A673 (cell line): Measurements from ENCODE around the gene OR2F2.

Experiments used
- EZH2 ChIP-seq: fragments of 200-600 bp; sonication (generic); IDR thresholded peaks from 2 replicates; pipeline ENCODE4 v1.6.1; 2017; ENCODE audit warnings: borderline replicate concordance, low read depth, mild to moderate bottlenecking, mixed read lengths, antibody characterized with exemption, low read length; ENCODE audit not compliant: poor library complexity, severe bottlenecking
- TF ChIP-seq, protein P1 (sequence below): fragments of 300-800, 200-600 bp; sonication (generic); conservative IDR thresholded peaks from 2 replicates; pipeline ENCODE4 v1.5.1; 2017; ENCODE audit warnings: low read depth, mild to moderate bottlenecking, antibody characterized with exemption, low read length, moderate library complexity, mixed read lengths

DNA sequence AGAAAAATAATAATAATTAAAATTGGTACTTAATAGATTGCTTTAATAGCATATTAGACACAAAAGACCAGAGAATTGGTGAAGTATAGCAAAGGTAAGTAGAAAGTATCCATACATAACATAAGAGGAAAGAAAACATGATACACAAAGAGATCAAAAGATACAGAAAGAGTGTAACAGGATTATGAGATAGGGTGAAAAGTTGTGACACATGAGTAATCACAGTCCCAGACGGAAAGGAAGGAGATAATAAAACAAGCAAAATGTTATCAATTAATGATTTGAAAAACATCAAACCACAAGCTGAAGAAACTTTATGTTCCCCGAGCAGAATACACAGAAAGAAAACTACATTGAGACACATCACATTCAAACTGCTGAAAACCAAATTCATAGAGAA lies 43.6 kb upstream of the OR2F2 start:
- TF ChIP-seq, protein P1, sequence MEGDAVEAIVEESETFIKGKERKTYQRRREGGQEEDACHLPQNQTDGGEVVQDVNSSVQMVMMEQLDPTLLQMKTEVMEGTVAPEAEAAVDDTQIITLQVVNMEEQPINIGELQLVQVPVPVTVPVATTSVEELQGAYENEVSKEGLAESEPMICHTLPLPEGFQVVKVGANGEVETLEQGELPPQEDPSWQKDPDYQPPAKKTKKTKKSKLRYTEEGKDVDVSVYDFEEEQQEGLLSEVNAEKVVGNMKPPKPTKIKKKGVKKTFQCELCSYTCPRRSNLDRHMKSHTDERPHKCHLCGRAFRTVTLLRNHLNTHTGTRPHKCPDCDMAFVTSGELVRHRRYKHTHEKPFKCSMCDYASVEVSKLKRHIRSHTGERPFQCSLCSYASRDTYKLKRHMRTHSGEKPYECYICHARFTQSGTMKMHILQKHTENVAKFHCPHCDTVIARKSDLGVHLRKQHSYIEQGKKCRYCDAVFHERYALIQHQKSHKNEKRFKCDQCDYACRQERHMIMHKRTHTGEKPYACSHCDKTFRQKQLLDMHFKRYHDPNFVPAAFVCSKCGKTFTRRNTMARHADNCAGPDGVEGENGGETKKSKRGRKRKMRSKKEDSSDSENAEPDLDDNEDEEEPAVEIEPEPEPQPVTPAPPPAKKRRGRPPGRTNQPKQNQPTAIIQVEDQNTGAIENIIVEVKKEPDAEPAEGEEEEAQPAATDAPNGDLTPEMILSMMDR, result no peak
- TF ChIP-seq EZH2, result no peak
